Trophoblast cell (in vitro differentiated cells and primary cell): ENCODE results near the gene HES4.

Source experiments
- DNase-seq, 2 donors: peaks; one replicate each; pipeline ENCODE4 v3.0.0-alpha.2; 2016
- H2AFZ ChIP-seq: 2 replicates; pipeline ENCODE4 v1.6.1; 2013; ENCODE audit warnings: low read length, moderate library complexity, mild to moderate bottlenecking; ENCODE audit not compliant: insufficient read depth, poor library complexity
- H2AK5ac ChIP-seq: 2 replicates; pipeline ENCODE4 v1.6.1; 2013; ENCODE audit warnings: mild to moderate bottlenecking, low read length
- H2BK120ac ChIP-seq: 2 replicates; pipeline ENCODE4 v1.6.1; 2013; ENCODE audit warnings: low read length, mild to moderate bottlenecking, moderate library complexity; ENCODE audit not compliant: insufficient read depth, poor library complexity
- H2BK12ac ChIP-seq: 2 replicates; pipeline ENCODE4 v1.6.1; 2013; ENCODE audit warnings: mild to moderate bottlenecking, low read length, moderate library complexity
- H2BK5ac ChIP-seq: 2 replicates; pipeline ENCODE4 v1.6.1; 2013; ENCODE audit warnings: low read length, low read depth, moderate library complexity, mild to moderate bottlenecking; ENCODE audit not compliant: poor library complexity
- H3K14ac ChIP-seq: 2 replicates; pipeline ENCODE4 v1.6.1; 2013; ENCODE audit warnings: mild to moderate bottlenecking, low read length
- H3K18ac ChIP-seq: 2 replicates; pipeline ENCODE4 v1.6.1; 2013; ENCODE audit warnings: mild to moderate bottlenecking, low read length
- H3K23ac ChIP-seq: 2 replicates; pipeline ENCODE4 v1.6.1; 2013; ENCODE audit warnings: low read length
- H3K27ac ChIP-seq: 2 replicates; pipeline ENCODE4 v1.5.1; 2013; ENCODE audit warnings: low read depth, mild to moderate bottlenecking, inconsistent platforms, low read length, moderate library complexity
- H3K27me3 ChIP-seq: 2 replicates; pipeline ENCODE4 v1.6.1; 2013; ENCODE audit warnings: inconsistent platforms, mild to moderate bottlenecking, low read length, moderate library complexity; ENCODE audit not compliant: insufficient read depth
- H3K36me3 ChIP-seq, 2 experiments: 1 replicate in 1 of 2; 2 replicates in 1 of 2; pipeline ENCODE4 v1.6.1; 2013; ENCODE audit warnings: low read length in 2 of 2, mild to moderate bottlenecking in 2 of 2, moderate library complexity in 1 of 2; ENCODE audit not compliant: insufficient read depth in 2 of 2, control insufficient read depth in 1 of 2
- H3K4ac ChIP-seq: 2 replicates; pipeline ENCODE4 v1.6.1; 2013; ENCODE audit warnings: low read depth, mild to moderate bottlenecking, low read length, moderate library complexity
- H3K4me1 ChIP-seq, 2 experiments: 1 replicate in 1 of 2; 2 replicates in 1 of 2; pipeline ENCODE4 v1.6.1; 2013; ENCODE audit warnings: low read length in 2 of 2, mild to moderate bottlenecking in 2 of 2, moderate library complexity in 1 of 2; ENCODE audit not compliant: insufficient read depth in 2 of 2, control insufficient read depth in 1 of 2
- H3K4me2 ChIP-seq: 2 replicates; pipeline ENCODE4 v1.6.1; 2013; ENCODE audit warnings: inconsistent platforms, mild to moderate bottlenecking, low read length, moderate library complexity
- H3K4me3 ChIP-seq: 2 replicates; pipeline ENCODE4 v1.5.1; 2013; ENCODE audit warnings: mild to moderate bottlenecking, low read depth, low read length, inconsistent platforms
- H3K79me1 ChIP-seq: one replicate; pipeline ENCODE4 v1.6.1; 2013; ENCODE audit warnings: low read length
- H3K79me2 ChIP-seq: 2 replicates; pipeline ENCODE4 v1.6.1; 2013; ENCODE audit warnings: low read length, mild to moderate bottlenecking; ENCODE audit not compliant: control insufficient read depth, insufficient read depth, poor library complexity
- H3K9ac ChIP-seq: 2 replicates; pipeline ENCODE4 v1.6.1; 2013; ENCODE audit warnings: mild to moderate bottlenecking, low read length
- H3K9me3 ChIP-seq: 2 replicates; pipeline ENCODE4 v1.6.1; 2013; ENCODE audit warnings: low read depth, mild to moderate bottlenecking, control low read depth, inconsistent platforms, low read length; ENCODE audit not compliant: insufficient read depth
- H4K12ac ChIP-seq: 2 replicates; pipeline ENCODE4 v1.6.1; 2013; ENCODE audit warnings: low read depth, mild to moderate bottlenecking, low read length, moderate library complexity
- H4K8ac ChIP-seq: 2 replicates; pipeline ENCODE4 v1.6.1; 2013; ENCODE audit warnings: low read depth, mild to moderate bottlenecking, low read length, moderate library complexity
- H4K91ac ChIP-seq: one replicate; pipeline ENCODE4 v1.6.1; 2013; ENCODE audit warnings: low read depth, mild to moderate bottlenecking, low read length, moderate library complexity
- WGBS: extraction: QIAGEN DNeasy Blood & Tissue Kit; methylation state at CpG from one replicate; pipeline ENCODE4 v1.1.7; 2013; ENCODE audit warnings: missing lambda C conversion rate; ENCODE audit not compliant: insufficient read length, insufficient coverage; ENCODE audit errors: extremely low coverage; 5-methylcytosine and 5-hydroxymethylcytosine counted together

The HES4 gene

DNA sequence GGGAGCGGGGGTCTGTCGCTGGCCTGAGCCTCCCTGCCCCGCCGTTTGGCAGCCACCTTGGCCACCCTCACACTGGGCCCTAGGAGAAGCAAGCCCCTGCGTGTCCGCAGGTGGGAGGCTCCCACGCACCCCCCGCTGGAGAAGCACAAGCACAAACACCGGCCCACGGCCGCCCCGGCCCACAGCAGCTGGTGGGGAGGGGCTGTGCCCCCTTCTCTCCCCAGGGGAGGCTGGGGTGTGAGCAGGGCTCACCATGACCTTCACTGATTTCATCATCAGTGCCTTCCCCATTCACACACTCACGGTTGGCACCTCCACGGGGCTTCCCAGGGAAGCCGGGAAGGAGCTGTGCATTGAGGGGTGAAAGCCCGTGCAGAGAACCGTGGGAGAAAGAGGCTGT lies 27.9 kb upstream of the HES4 start:
- H4K8ac ChIP-seq, result no peak overlapping the region
- H3K79me2 ChIP-seq, result peaks cover 5% of the 10 kb centered on the region
- peaks cover 26 to 30% of the 10 kb centered on the region in 2 experiments for H3K36me3 ChIP-seq
- H2BK5ac ChIP-seq, result no peak overlapping the region
- no peak overlapping the region for H3K4me3 ChIP-seq
- no peak overlapping the region for H3K27ac ChIP-seq
- H2AK5ac ChIP-seq, result no peak overlapping the region
- H3K4ac ChIP-seq, result no peak overlapping the region
- no peak overlapping the region for H3K14ac ChIP-seq
- H3K27me3 ChIP-seq, result no peaks in the 10 kb centered on the region
- no peak overlapping the region for H3K4me2 ChIP-seq
- no peak for DNase-seq
- H4K12ac ChIP-seq, result no peak overlapping the region
- no peak overlapping the region for H4K91ac ChIP-seq
- peaks cover 28 to 31% of the 10 kb centered on the region in 2 experiments for H3K4me1 ChIP-seq
- WGBS, result no CpG with 5 or more reads among the region's 17 CpGs
- H2BK12ac ChIP-seq, result no peak overlapping the region
- H2AFZ ChIP-seq, result no peak overlapping the region
- H3K9ac ChIP-seq, result no peak overlapping the region
- peaks cover 18% of the 10 kb centered on the region for H3K79me1 ChIP-seq
- peaks cover 8% of the 10 kb centered on the region for H3K9me3 ChIP-seq
- no peak overlapping the region for H3K18ac ChIP-seq
- H2BK120ac ChIP-seq, result no peak overlapping the region
- no peak overlapping the region for H3K23ac ChIP-seq

DNA sequence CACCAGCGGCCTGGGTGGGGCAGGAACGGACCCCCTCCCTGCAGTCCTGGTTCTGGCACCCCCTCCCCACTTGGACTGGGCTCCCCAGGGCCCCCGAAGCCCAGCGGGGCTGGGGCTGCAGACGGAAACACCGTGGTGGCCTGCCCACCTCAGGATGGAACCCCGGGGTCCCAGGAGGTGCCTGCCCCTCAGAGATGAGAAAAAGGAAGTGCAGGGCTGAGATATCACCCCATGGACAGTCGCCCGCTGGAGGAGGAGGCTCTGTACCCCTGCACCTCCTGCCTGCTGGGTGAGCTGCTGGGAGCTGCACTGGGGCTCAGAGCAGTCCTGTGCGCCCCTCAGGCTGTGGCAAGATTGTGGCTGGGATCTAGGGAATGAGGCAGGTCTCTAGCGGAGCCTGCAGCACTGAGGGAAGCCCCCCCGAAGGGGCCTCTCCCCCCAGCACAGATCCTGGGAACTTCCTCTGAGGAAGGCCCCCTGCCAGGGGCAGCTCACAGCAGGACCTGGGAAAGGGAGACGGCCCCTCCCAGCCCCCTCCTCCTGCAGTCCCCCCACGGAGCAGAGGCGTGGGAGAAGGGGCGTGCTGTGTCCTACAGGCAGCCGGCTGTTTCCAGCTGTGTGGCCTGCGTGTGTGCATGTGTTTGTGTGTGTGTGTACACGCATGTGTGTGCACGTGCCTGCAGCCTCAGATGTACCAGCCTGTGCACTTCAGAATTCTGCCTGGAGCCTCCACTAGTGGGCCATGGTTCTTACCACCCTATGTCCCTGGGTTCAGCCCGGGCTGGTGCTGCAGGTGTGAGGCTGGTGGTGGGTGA lies 26.9 kb upstream of the HES4 start:
- Histone ChIP-seq H2AFZ (no peak overlapping the region), H3K4me3 (no peak overlapping the region), H3K9ac (no peak overlapping the region), H4K12ac (no peak overlapping the region), H2AK5ac (no peak overlapping the region), H4K8ac (no peak overlapping the region), H3K9me3 (peaks cover 8% of the 10 kb centered on the region), H3K36me3 (peaks cover 36 to 38% of the 10 kb centered on the region in 2 experiments), H2BK12ac (no peak overlapping the region), H3K79me1 (peaks cover 18% of the 10 kb centered on the region), H3K27ac (no peak overlapping the region), H3K79me2 (peaks cover 5% of the 10 kb centered on the region), H3K4me1 (peaks cover 32 to 38% of the 10 kb centered on the region in 2 experiments), H2BK120ac (no peak overlapping the region), H2BK5ac (no peak overlapping the region), H3K14ac (no peak overlapping the region), H3K4me2 (no peak overlapping the region), H3K23ac (no peak overlapping the region), H3K27me3 (no peaks in the 10 kb centered on the region), H3K4ac (no peak overlapping the region), H3K18ac (no peak overlapping the region), H4K91ac (no peak overlapping the region)
- no peak for DNase-seq
- WGBS, result no CpG with 5 or more reads among the region's 21 CpGs

DNA sequence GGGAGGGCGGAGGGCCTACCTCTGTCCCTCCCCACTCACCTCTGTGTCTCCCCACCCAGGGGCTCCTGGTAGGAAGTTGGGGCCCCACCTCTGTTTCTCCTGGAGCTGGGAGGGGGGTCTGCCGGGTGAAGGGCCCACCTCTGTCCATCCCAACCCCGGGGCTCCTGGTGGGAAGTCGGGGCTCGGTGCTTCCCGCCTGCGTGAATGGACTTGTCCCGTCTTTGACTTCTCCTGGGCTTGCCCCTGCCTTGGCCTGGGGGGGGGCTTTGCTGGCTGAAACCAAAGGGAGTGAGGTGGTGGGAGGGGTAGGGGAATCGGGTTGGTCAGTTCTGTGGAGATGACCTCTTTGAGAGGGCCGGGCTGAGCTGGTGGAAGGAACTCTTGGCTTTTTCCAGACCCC lies 25.8 kb upstream of the HES4 start:
- Histone ChIP-seq H4K8ac (no peak overlapping the region), H3K79me2 (peaks cover 10% of the 10 kb centered on the region), H3K27me3 (no peaks in the 10 kb centered on the region), H3K79me1 (peaks cover 22% of the 10 kb centered on the region), H3K14ac (no peak overlapping the region), H3K27ac (no peak overlapping the region), H3K18ac (no peak overlapping the region), H2BK12ac (peak overlapping the region; percentile 11), H3K9me3 (peaks cover 5% of the 10 kb centered on the region), H3K4me2 (no peak overlapping the region), H3K4me1 (peaks cover 42 to 46% of the 10 kb centered on the region in 2 experiments), H2AFZ (no peak overlapping the region), H3K23ac (no peak overlapping the region), H2BK120ac (no peak overlapping the region), H3K4me3 (no peak overlapping the region), H2BK5ac (no peak overlapping the region), H2AK5ac (no peak overlapping the region), H3K4ac (peak overlapping the region; percentile 15), H3K36me3 (peaks cover 35 to 36% of the 10 kb centered on the region in 2 experiments), H4K91ac (peak overlapping the region; percentile 42), H3K9ac (no peak overlapping the region), H4K12ac (no peak overlapping the region)
- WGBS, result no CpG with 5 or more reads among the region's 10 CpGs
- no peak for DNase-seq

DNA sequence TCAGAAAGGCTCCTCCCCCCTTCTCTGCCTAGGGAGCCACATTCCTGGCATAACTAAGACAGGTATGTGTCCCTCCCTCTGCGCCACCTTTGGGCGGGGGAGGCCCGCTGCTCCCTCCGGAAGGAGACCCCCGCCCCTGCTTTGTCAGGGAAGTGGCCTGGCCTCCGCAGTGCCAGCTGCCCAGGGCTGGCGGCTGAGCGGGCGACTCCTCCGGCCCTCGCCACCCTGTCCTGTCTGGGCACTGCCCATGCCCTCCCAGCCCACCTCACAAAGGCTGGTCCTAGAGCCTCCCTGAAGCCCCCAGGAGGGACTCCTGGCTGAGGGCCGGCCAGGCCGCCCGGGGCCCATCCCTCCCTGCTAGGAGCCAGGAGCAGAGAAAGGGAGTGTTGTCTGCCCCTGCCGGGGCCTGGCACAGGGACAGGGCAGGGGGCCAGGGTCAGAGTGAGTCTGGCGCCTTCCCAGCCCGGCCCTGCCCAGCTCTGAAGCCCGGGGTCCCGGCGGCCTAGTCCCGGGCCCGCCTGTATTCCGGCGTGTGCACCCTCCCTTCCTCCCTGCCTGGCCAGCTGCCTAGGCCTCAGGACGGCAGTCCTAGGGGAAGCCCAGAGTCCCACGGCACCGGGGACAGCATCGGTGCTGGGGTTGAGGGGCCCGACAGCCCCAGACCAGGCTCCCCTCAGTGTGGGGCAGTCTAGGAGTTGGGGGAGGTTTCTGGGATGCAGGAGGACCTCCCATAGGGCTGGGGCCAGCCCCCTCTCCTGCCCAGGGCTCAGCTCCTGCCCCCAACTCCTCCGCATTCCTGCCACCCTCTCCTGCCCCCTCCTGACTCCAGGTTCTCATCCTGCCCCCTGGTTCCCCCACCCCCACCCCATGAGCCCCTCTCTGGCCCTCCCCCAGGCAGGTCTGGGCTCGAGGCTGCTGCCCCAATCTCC lies 25.1 kb upstream of the HES4 start:
- Histone ChIP-seq H3K27ac (peak overlapping the region; percentile 18), H3K9me3 (peaks cover 3% of the 10 kb centered on the region), H4K8ac (peak overlapping the region; percentile 79), H3K79me2 (peaks cover 11% of the 10 kb centered on the region), H4K12ac (peak overlapping the region; percentile 33), H3K23ac (no peak overlapping the region), H3K14ac (peak overlapping the region; percentile 62), H3K79me1 (peaks cover 24% of the 10 kb centered on the region), H3K4me2 (peak overlapping the region; percentile 36), H2AK5ac (peak overlapping the region; percentile 58), H3K4me1 (peaks cover 42 to 46% of the 10 kb centered on the region in 2 experiments), H2BK12ac (peak overlapping the region; percentile 86), H2AFZ (peak overlapping the region; percentile 9), H3K36me3 (peaks cover 35 to 36% of the 10 kb centered on the region in 2 experiments), H4K91ac (peak overlapping the region; percentile 99), H3K9ac (peak overlapping the region; percentile 73), H3K27me3 (no peaks in the 10 kb centered on the region), H3K18ac (peak overlapping the region; percentile 36), H2BK120ac (peak overlapping the region; percentile 93), H3K4me3 (no peak overlapping the region), H2BK5ac (peak overlapping the region; percentile 78), H3K4ac (peak overlapping the region; percentile 81)
- DNase-seq, result peak; percentile 37 to 60
- no CpG with 5 or more reads among the region's 31 CpGs for WGBS
